Lower lobe of right lung (tissue), 2 donors: Measurements from ENCODE around the gene PRKG1. TPM values are rescaled to one million over a fixed set of nuclear protein-coding genes. Genes with fewer than 3 reads are reported as not detected.

Source experiments
- ATAC-seq, 2 donors: fragments of 200-7000 bp; cut with Tn5 transposase; one replicate each; pipeline ENCODE4 v1.9.1; 2020 to 2022; ENCODE audit warnings: mild to moderate bottlenecking in 2 of 2, moderate library complexity in 2 of 2
- DNase-seq: peaks from one replicate; pipeline ENCODE4 v3.0.0-alpha.2; 2020
- H3K27ac ChIP-seq: fragments of 200-600 bp; one replicate; pipeline ENCODE4 v1.8.0; 2022
- H3K27me3 ChIP-seq: fragments of 200-600 bp; one replicate; pipeline ENCODE4 v1.8.0; 2022; ENCODE audit warnings: low read depth
- H3K36me3 ChIP-seq: fragments of 200-600 bp; one replicate; pipeline ENCODE4 v1.8.0; 2022; ENCODE audit warnings: mild to moderate bottlenecking
- H3K4me1 ChIP-seq: fragments of 200-600 bp; one replicate; pipeline ENCODE4 v1.8.0; 2022
- H3K4me3 ChIP-seq: fragments of 200-600 bp; one replicate; pipeline ENCODE4 v1.8.0; 2022; ENCODE audit warnings: mild to moderate bottlenecking
- H3K9me3 ChIP-seq: fragments of 200-600 bp; one replicate; pipeline ENCODE4 v1.8.0; 2022
- CTCF ChIP-seq: fragments of 200-600 bp; IDR thresholded peaks from one replicate; pipeline ENCODE4 v1.8.0; 2022; ENCODE audit warnings: antibody characterized with exemption, mild to moderate bottlenecking
- intact Hi-C: fragments of 100-400 bp; cut with DNase I; formaldehyde crosslinking; loops from one replicate; pipeline ENCODE4 v1.11.0; 2022
- total RNA-seq: library from RNA; stranded (reverse); fragmentation: NEBNext Ultra II Directional; extraction: Animal tissue kit (Norgen Biotek cat#: 25700); gene quantifications from one replicate; pipeline ENCODE4 v1.2.1, GENCODE V29; 2021
- donor health status: DM: no; HTN: yes; CAD: no; lungs with severe emphysema.

PRKG1 gene
- total RNA-seq, 1 donor from 2014 or later: 23.6 TPM

DNA sequence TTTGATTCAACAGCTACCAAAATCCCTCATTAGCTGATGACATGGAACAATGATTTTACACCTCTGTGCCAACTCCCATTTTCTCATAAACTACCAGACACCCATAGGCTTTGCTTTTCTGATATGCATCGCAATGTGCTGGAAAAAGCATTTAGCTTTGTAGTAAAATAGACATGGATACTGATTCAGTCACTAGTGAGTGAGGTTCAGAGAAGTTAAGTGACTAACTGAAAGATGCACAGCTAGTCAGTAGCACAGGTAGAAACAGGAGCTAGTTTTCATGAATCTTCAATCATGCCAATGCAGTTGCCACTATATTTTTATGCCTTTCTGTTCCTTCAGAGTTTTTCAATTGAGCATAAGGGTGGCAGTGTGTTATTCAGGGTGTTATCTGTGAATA lies 38.7 kb downstream of the PRKG1 start:
- Histone ChIP-seq H3K27me3 (no peaks in the 10 kb centered on the region), H3K9me3 (no peaks in the 10 kb centered on the region), H3K27ac (no peak overlapping the region), H3K36me3 (no peaks in the 10 kb centered on the region), H3K4me3 (no peak overlapping the region), H3K4me1 (no peaks in the 10 kb centered on the region)
- ATAC-seq (no peak), DNase-seq (no peak)
- intact Hi-C loops: no loop called here
- no peak for TF ChIP-seq CTCF

GRCh38 chr10:51117053-51117660 lies 42.9 kb downstream of the PRKG1 start:
- H3K9me3 ChIP-seq: no peaks in the 10 kb centered on the region
- H3K27ac ChIP-seq: no peak overlapping the region
- no peaks in the 10 kb centered on the region for H3K27me3 ChIP-seq
- no peaks in the 10 kb centered on the region for H3K36me3 ChIP-seq
- no peaks in the 10 kb centered on the region for H3K4me1 ChIP-seq
- no peak overlapping the region for H3K4me3 ChIP-seq
- no peak for ATAC-seq
- intact Hi-C loops: no loop called here
- no peak for DNase-seq
- TF ChIP-seq CTCF: no peak

DNA sequence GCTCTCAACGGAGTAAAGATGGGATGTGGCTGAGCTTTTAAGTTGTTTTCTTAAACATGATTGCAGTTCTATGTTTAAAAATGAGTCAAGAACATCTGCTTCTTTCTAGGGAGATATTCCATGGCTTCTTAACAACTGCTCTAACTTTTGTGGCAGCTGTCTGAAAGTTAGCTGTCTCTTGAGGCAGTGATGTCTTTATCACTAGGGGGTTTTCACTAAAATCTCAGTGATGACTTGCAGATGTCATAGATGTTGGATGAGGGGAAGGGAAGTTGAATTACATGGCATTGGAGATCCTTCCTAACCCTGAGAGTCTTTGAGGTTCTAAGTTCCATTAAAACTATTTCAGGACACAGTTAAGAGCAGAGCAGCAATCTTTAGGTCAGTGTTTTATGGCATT lies 43.5 kb downstream of the PRKG1 start:
- Histone ChIP-seq H3K27me3 (no peaks in the 10 kb centered on the region), H3K4me3 (no peak overlapping the region), H3K9me3 (no peaks in the 10 kb centered on the region), H3K27ac (no peak overlapping the region), H3K36me3 (no peaks in the 10 kb centered on the region), H3K4me1 (no peaks in the 10 kb centered on the region)
- DNase-seq (no peak), ATAC-seq (no peak)
- intact Hi-C loops: no loop called here
- TF ChIP-seq CTCF: no peak

GRCh38 chr10:51119441-51119840 lies 45.2 kb downstream of the PRKG1 start:
- no peaks in the 10 kb centered on the region for H3K36me3 ChIP-seq
- no peak for TF ChIP-seq CTCF
- H3K27ac ChIP-seq: no peak overlapping the region
- H3K9me3 ChIP-seq: no peaks in the 10 kb centered on the region
- intact Hi-C loops: no loop called here
- DNase-seq: no peak
- no peak for ATAC-seq
- H3K4me3 ChIP-seq: no peak overlapping the region
- H3K4me1 ChIP-seq: no peaks in the 10 kb centered on the region
- H3K27me3 ChIP-seq: no peaks in the 10 kb centered on the region

GRCh38 chr10:51121861-51122260 lies 47.6 kb downstream of the PRKG1 start:
- no peak for TF ChIP-seq CTCF
- ATAC-seq (no peak), DNase-seq (no peak)
- Histone ChIP-seq H3K4me1 (no peaks in the 10 kb centered on the region), H3K9me3 (peaks cover 2% of the 10 kb centered on the region), H3K27ac (no peak overlapping the region), H3K36me3 (no peaks in the 10 kb centered on the region), H3K4me3 (no peak overlapping the region), H3K27me3 (no peaks in the 10 kb centered on the region)
- intact Hi-C loops: no loop called here

DNA sequence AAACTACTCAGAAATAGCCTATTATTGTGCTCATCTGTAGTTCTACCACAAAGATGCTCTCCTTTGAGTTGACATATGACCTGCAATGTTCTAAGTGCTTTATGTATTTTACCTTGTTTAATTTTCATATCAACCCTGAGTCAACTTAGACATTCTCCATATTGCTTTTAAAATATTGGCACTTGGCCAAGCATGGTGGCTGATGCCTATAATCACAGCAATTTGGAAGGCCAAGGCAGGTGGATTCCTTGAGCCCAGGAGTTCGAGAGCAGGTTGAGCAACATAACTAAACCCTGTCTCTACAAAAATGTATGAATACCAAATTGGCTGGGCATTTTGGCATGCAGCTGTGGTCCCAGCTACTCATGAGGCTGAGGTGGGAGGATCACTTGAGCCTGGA lies 50.6 kb downstream of the PRKG1 start:
- ATAC-seq: no peak
- no peak for TF ChIP-seq CTCF
- no peak overlapping the region for H3K27ac ChIP-seq
- peaks cover 4% of the 10 kb centered on the region for H3K9me3 ChIP-seq
- H3K4me1 ChIP-seq: no peaks in the 10 kb centered on the region
- no peaks in the 10 kb centered on the region for H3K36me3 ChIP-seq
- intact Hi-C loops: no loop called here
- no peak overlapping the region for H3K4me3 ChIP-seq
- DNase-seq: no peak
- no peaks in the 10 kb centered on the region for H3K27me3 ChIP-seq
